ENCODE measurements around the gene UBE3B.

DNA sequence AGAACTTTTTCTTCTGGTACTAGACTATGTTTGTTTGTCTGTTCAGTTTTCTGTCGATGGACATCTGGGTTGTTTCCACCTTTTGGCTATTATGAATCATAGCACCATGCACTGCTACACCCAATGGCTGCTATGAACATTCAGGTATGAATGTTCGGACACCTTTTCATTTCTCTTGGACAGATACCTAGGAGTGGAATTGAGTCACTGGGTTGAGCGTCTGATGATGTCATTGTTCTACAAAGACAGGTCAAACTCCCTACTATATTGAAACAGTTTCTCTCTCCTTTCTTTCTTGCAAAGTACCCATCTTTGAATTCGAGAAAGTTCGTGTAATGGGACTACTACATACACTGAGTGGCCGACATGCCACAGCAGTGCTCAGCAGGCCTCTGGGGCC lies 45.0 kb upstream of the UBE3B start:
- TF ChIP-seq, protein P1, sequence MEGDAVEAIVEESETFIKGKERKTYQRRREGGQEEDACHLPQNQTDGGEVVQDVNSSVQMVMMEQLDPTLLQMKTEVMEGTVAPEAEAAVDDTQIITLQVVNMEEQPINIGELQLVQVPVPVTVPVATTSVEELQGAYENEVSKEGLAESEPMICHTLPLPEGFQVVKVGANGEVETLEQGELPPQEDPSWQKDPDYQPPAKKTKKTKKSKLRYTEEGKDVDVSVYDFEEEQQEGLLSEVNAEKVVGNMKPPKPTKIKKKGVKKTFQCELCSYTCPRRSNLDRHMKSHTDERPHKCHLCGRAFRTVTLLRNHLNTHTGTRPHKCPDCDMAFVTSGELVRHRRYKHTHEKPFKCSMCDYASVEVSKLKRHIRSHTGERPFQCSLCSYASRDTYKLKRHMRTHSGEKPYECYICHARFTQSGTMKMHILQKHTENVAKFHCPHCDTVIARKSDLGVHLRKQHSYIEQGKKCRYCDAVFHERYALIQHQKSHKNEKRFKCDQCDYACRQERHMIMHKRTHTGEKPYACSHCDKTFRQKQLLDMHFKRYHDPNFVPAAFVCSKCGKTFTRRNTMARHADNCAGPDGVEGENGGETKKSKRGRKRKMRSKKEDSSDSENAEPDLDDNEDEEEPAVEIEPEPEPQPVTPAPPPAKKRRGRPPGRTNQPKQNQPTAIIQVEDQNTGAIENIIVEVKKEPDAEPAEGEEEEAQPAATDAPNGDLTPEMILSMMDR (conservative IDR thresholded peaks at IDR 0.05; ENCODE audit: low read depth, low read length): no peak
- TF ChIP-seq EZH2 (IDR thresholded peaks at IDR 0.05; ENCODE audit: low read length, unreplicated experiment): no peak

All from PC-3 (cell line).